K562 (cell line): ENCODE results near the gene PI4KA. TPM values are rescaled to one million over a fixed set of nuclear protein-coding genes. Genes with fewer than 3 reads are reported as not detected.
"Not testable (repeated sequence)": the region's sequence is repeated elsewhere in the genome, so short reads cannot be mapped to it uniquely, and the experiment has no call there.

Experiments
- ATAC-seq: fragments of 200-7000 bp; cut with Tn5 transposase; 3 replicates; pipeline ENCODE4 v1.9.1; 2020; ENCODE audit warnings: moderate library complexity
- BruUV-seq: library from RNA; stranded (reverse); fragments of 400-500 nt; replicated peaks from 2 replicates; lab custom pipeline; 2021; lab: Mats Ljungman, UMichigan
- CTCF ChIA-PET: fragments of 300-600 bp; formaldehyde crosslinking; extraction: SDS; loops from one replicate; lab custom pipeline; 2021; ENCODE audit warnings: low intra/inter-chr PET ratio; lab: Yijun Ruan, JAX
- POLR2A ChIA-PET: fragments of 300-600, 350-650 bp; sonication (Branson Sonifier 250); formaldehyde crosslinking; extraction: SDS; loops from one replicate; lab custom pipeline; 2021; ENCODE audit warnings: antibody characterized with exemption, inconsistent platforms; lab: Yijun Ruan, JAX
- DNase-seq, 4 experiments: peaks; one replicate each; pipeline versions ENCODE4 v3.0.0 to v3.0.0-alpha.2; 2011 to 2018; ENCODE audit warnings: low spot score in 3 of 4, mixed read lengths in 3 of 4; ENCODE audit errors: extremely low read depth in 1 of 4
- FAIRE-seq: peaks from 2 replicates; lab custom pipeline; 2011; peaks lifted over from hg19 to GRCh38; lab: Jason Lieb, UNC
- H2AFZ ChIP-seq: 2 replicates; pipeline ENCODE4 v1.6.0; 2011; ENCODE audit warnings: low read depth, low read length, control low read depth, inconsistent platforms
- H3K27ac ChIP-seq: fragments of 200-600 bp; 3 replicates; pipeline ENCODE4 v1.8.0; 2011; ENCODE audit warnings: low read depth, mild to moderate bottlenecking, control low read depth, inconsistent platforms, low read length, moderate library complexity, mixed read lengths; ENCODE audit errors: extremely low read depth
- H3K27me3 ChIP-seq, 2 experiments: fragments of 300-600 bp in 1 of 2; 2 replicates in 1 of 2; 3 replicates in 1 of 2; pipeline versions ENCODE4 v1.6.0 to v1.8.0; 2011; ENCODE audit warnings: inconsistent platforms in 2 of 2, low read length in 2 of 2, mild to moderate bottlenecking in 1 of 2, mixed read lengths in 1 of 2, moderate library complexity in 1 of 2; ENCODE audit not compliant: control insufficient read depth in 2 of 2, insufficient read depth in 2 of 2
- H3K36me3 ChIP-seq: fragments of 300-600 bp; 3 replicates; pipeline ENCODE4 v1.8.0; 2011; ENCODE audit warnings: mild to moderate bottlenecking, low read length, inconsistent platforms; ENCODE audit not compliant: control insufficient read depth, insufficient read depth
- H3K4me1 ChIP-seq, 2 experiments: fragments of 200-600 bp in 1 of 2; replicated peaks in 1 of 2; 2 replicates in 1 of 2; 3 replicates in 1 of 2; pipeline versions ENCODE4 v1.5.1 to v1.8.0; 2011; ENCODE audit warnings: inconsistent platforms in 2 of 2, low read length in 2 of 2, mild to moderate bottlenecking in 1 of 2, mixed read lengths in 1 of 2, moderate library complexity in 1 of 2; ENCODE audit not compliant: control insufficient read depth in 2 of 2, insufficient read depth in 2 of 2
- H3K4me2 ChIP-seq: 2 replicates; pipeline ENCODE4 v1.6.1; 2011; ENCODE audit warnings: low read length, control low read depth, inconsistent platforms, mixed read lengths; ENCODE audit not compliant: insufficient read depth
- H3K4me3 ChIP-seq: fragments of 200-600 bp; sonication (generic), shearing (Covaris generic); 2 replicates; pipeline ENCODE4 v1.5.1; 2016; ENCODE audit warnings: control low read depth, inconsistent platforms
- H3K79me2 ChIP-seq: fragments of 200-600 bp; 3 replicates; pipeline ENCODE4 v1.8.0; 2011; ENCODE audit warnings: low read length, inconsistent platforms; ENCODE audit not compliant: control insufficient read depth, insufficient read depth
- H3K9ac ChIP-seq, 2 experiments: 2 replicates each; pipeline versions ENCODE4 v1.6.0 to v1.6.1; 2011; ENCODE audit warnings: low read depth in 2 of 2, low read length in 2 of 2, control low read depth in 1 of 2, inconsistent platforms in 1 of 2, mild to moderate bottlenecking in 1 of 2, mixed read lengths in 1 of 2; ENCODE audit not compliant: insufficient read depth in 1 of 2
- H3K9me1 ChIP-seq: one replicate; pipeline ENCODE4 v1.6.0; 2011; ENCODE audit warnings: inconsistent platforms, mild to moderate bottlenecking, low read length, moderate library complexity; ENCODE audit not compliant: control insufficient read depth, insufficient read depth
- H3K9me3 ChIP-seq: replicated peaks from 2 replicates; pipeline ENCODE4 v1.5.1; 2011; ENCODE audit warnings: low read depth, low read length, inconsistent platforms; ENCODE audit not compliant: control insufficient read depth, insufficient read depth
- H4K20me1 ChIP-seq: replicated peaks from 2 replicates; pipeline ENCODE4 v1.6.1; 2011; ENCODE audit warnings: low read length, inconsistent platforms, mixed read lengths; ENCODE audit not compliant: control insufficient read depth, insufficient read depth
- NR4A1 ChIP-seq, 2 experiments: fragments of 250-450 bp in 1 of 2; fragments of 450-650 bp in 1 of 2; sonication (Bioruptor Pico) in 1 of 2; IDR thresholded peaks; 2 replicates each; pipeline versions ENCODE4 v1.4.0 to v1.6.1; 2016 to 2020; ENCODE audit warnings: mild to moderate bottlenecking in 2 of 2, missing compliant biosample characterization in 1 of 2, missing genetic modification characterization in 1 of 2, moderate library complexity in 1 of 2
- ZNF12 ChIP-seq: sonication (generic); formaldehyde crosslinking; IDR thresholded peaks from 2 replicates; pipeline ENCODE4 v1.4.0; 2020; ENCODE audit warnings: mild to moderate bottlenecking, missing genetic modification reagents
- WGBS: fragments of 100-300 bp; shearing (Covaris generic); methylation state at CpG from one replicate; pipeline ENCODE4 v1.1.6; 2016; ENCODE audit warnings: low coverage, mixed read lengths; ENCODE audit not compliant: insufficient coverage; ENCODE audit errors: missing lambda C conversion rate; 5-methylcytosine and 5-hydroxymethylcytosine counted together
- in situ Hi-C: fragments of 300-500 bp; cut with MboI; formaldehyde crosslinking; loops from 4 replicates; pipeline ENCODE4 v1.15.0; 2018; ENCODE audit warnings: inconsistent platforms, mixed read lengths
- intact Hi-C: fragments of 100-400 bp; cut with micrococcal nuclease; formaldehyde crosslinking; loops from 2 replicates; pipeline ENCODE4 v1.14.2; 2022
- polyA plus RNA-seq, 8 experiments: library from polyadenylated mRNA; depleted of rRNA in 4 of 8; stranded (reverse) in 5 of 8; unstranded in 3 of 8; fragments of >200 nt; fragmentation: Nextera tagmentation in 2 of 8; fragmentation: Illumina TruSeq in 1 of 8; extraction: Ambion mirVana in 2 of 8; extraction: Trizol in 1 of 8; gene quantifications; 2 replicates each; pipeline versions ENCODE4 v1.2.1 to v1.2.3, GENCODE V29; 2011 to 2014; ENCODE audit warnings: inconsistent platforms in 1 of 8, missing spikeins in 1 of 8
- total RNA-seq, 7 experiments: library from RNA; depleted of rRNA in 6 of 7; stranded (reverse); fragments of >200 nt in 6 of 7; fragmentation: Illumina TruSeq in 2 of 7; extraction: Trizol in 2 of 7; gene quantifications; 2 replicates each; pipeline versions ENCODE4 v1.2.1 to v1.2.3, GENCODE V29; 2011 to 2021; ENCODE audit warnings: low replicate concordance in 1 of 7
- TF ChIP-seq, protein P1 (sequence below): fragments of 450-650 bp; formaldehyde crosslinking; IDR thresholded peaks from 2 replicates; pipeline ENCODE4 v1.4.0; 2022; ENCODE audit warnings: missing genetic modification characterization

PI4KA gene
- total and polyA plus RNA-seq, 9 of the 15 experiments (the other 6 are each of a cell fraction or from before 2014, with no cell fraction given), result 7.3 to 187 (median 84.7) TPM

DNA sequence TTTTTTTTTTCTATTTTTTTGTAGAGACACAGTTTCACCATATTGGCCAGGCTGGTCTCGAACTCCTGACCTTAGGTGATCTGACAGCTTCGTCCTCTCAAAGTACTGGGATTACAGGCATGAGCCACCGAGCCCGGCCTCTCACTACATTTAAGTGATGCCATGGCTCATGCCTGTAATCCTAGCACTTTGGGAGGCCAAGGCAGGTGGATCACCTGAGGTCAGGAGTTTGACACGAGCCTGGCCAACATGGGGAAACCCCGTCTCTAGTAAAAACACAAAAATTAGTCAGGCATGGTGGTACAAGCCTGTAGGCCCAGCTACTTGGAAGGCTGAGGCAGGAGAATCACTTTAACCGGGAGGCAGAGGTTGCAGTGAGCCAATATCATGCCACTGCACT, 165.7 kb downstream of the PI4KA start:
- H3K27me3 ChIP-seq; FAIRE-seq; intact Hi-C loops; H3K9me3 ChIP-seq; H3K4me2 ChIP-seq; H3K79me2 ChIP-seq; CTCF ChIA-PET; H3K36me3 ChIP-seq; H3K9me1 ChIP-seq; BruUV-seq; POLR2A ChIA-PET; H3K9ac ChIP-seq; H3K4me3 ChIP-seq; H2AFZ ChIP-seq; H4K20me1 ChIP-seq; H3K27ac ChIP-seq; ATAC-seq; DNase-seq; TF ChIP-seq NR4A1 (tag; IDR thresholded peaks at IDR 0.05): not testable (repeated sequence)
- peaks cover 3 to 23% of the 10 kb centered on the region in 2 experiments; a peak in 2 of 5 replicates for H3K4me1 ChIP-seq
- TF ChIP-seq, protein P1, sequence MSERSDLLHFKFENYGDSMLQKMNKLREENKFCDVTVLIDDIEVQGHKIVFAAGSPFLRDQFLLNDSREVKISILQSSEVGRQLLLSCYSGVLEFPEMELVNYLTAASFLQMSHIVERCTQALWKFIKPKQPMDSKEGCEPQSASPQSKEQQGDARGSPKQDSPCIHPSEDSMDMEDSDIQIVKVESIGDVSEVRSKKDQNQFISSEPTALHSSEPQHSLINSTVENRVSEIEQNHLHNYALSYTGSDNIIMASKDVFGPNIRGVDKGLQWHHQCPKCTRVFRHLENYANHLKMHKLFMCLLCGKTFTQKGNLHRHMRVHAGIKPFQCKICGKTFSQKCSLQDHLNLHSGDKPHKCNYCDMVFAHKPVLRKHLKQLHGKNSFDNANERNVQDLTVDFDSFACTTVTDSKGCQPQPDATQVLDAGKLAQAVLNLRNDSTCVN (CRISPR knock-in tag), result peak; percentile 26; the same call in 1 of the 2 replicates
- TF ChIP-seq NR4A1 (CRISPR knock-in tag; IDR thresholded peaks at IDR 0.05) (peak; percentile 51; the same call in 1 of the 2 replicates), ZNF12 (CRISPR knock-in tag) (peak; percentile 65; the same call in 1 of the 2 replicates)
- in situ Hi-C loops, result loop anchor here (5.0 to 25.0 kb wide), 3 partner anchors 281 to 531 kb away; partner anchors contain the start of gene CCDC188
- 18% methylated on average over 7 of the region's 7 CpGs for WGBS

DNA sequence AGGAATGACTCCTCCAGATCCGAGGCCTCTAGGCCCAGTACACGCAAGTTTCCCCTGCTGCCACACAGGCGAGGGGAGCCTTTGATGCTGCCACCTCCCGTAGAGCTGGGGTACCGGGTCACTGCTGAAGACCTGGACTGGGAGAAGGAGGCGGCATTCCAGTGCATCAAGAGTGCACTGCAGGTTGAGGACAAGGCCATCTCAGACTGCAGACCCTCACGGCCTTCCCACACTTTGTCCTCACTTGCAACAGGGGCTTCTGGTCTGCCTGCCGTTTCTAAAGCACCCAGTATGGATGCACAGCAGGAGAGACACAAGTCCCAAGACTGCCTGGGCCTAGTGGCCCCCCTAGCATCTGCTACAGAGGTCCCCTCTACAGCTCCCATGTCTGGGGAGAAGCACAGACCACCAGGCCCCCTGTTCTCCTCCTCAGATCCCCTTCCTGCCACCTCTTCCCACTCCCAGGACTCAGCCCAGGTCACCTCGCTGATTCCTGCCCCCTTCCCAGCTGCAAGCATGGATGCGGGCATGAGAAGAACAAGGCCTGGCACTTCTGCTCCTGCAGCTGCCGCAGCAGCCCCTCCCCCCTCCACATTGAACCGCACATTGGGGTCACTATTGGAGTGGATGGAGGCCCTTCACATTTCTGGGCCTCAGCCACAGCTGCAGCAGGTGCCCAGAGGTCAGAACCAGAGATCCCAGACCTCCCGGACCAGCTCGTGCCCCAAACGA, 167.9 kb downstream of the PI4KA start:
- H3K27ac ChIP-seq, ATAC-seq, H3K9ac ChIP-seq, H3K9me1 ChIP-seq, H3K36me3 ChIP-seq, BruUV-seq, H4K20me1 ChIP-seq, H3K79me2 ChIP-seq, H3K9me3 ChIP-seq, H3K4me2 ChIP-seq, intact Hi-C loops, H2AFZ ChIP-seq, H3K27me3 ChIP-seq, DNase-seq, H3K4me3 ChIP-seq, FAIRE-seq: not testable (repeated sequence)
- ChIA-PET CTCF (interaction anchor here (0.6 kb wide), 1 partner anchor 1083 kb away, joined by 3 read pairs; no protein-coding TSS in a partner anchor), POLR2A (interaction anchor here (0.6 kb wide), 2 partner anchors 110 to 181 kb away, joined by 3 read pairs; no protein-coding TSS in a partner anchor)
- 45% methylated on average over 15 of the region's 15 CpGs for WGBS
- peaks cover 3 to 22% of the 10 kb centered on the region in 2 experiments; a peak in 2 of 5 replicates for H3K4me1 ChIP-seq
- in situ Hi-C loops, result loop anchor here (5.0 to 25.0 kb wide), 3 partner anchors 278 to 528 kb away; partner anchors contain the start of gene CCDC188
